Stimulated activated CD4-positive, alpha-beta T cell treated with anti-CD3 and anti-CD28 coated beads, Interleukin-2, amount 100 ng/mL, for 24 hours (primary cell): ENCODE data around the gene GADD45A.
"Not testable (repeated sequence)": the region's sequence is repeated elsewhere in the genome, so short reads cannot be mapped to it uniquely, and the experiment has no call there.

Experiments used
- DNase-seq, 2 donors: peaks; one replicate each; pipeline ENCODE4 v3.0.0-alpha.2; 2020

The GADD45A gene, protein sequence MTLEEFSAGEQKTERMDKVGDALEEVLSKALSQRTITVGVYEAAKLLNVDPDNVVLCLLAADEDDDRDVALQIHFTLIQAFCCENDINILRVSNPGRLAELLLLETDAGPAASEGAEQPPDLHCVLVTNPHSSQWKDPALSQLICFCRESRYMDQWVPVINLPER

DNA sequence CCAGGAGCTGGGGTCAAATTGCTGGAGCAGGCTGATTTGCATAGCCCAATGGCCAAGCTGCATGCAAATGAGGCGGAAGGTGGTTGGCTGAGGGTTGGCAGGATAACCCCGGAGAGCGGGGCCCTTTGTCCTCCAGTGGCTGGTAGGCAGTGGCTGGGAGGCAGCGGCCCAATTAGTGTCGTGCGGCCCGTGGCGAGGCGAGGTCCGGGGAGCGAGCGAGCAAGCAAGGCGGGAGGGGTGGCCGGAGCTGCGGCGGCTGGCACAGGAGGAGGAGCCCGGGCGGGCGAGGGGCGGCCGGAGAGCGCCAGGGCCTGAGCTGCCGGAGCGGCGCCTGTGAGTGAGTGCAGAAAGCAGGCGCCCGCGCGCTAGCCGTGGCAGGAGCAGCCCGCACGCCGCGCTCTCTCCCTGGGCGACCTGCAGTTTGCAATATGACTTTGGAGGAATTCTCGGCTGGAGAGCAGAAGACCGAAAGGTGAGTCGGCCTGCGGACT, at the start of gene GADD45A:
Gene GADD45A, plus strand, starts transcription at position 135 of the 491 bp plus-strand sequence. Its CDS starts 294 bp downstream, at position 429.
- peak; percentile 91 to 92 for DNase-seq

DNA sequence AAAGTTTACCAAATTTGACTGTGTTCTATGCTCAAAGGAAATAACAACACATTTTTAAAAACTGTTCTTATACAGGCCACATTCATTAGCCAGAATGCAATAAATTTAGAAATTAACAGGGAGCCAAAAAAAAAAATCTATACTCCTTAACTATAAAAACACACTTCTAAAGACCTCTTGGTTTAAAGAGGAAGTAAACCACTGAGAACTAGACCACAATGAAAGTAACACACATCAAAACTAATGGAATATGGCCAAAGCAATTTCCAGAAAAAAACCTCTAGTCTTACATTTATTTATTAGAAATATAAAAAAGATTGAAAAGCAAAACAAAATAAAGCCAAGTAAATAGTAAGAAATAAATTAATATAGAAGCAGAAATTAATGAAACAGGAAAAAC, 48.9 kb upstream of the GADD45A start:
- DNase-seq = no peak

GRCh38 chr1:67639361-67639760, 45.6 kb upstream of the GADD45A start:
- no peak for DNase-seq

DNA sequence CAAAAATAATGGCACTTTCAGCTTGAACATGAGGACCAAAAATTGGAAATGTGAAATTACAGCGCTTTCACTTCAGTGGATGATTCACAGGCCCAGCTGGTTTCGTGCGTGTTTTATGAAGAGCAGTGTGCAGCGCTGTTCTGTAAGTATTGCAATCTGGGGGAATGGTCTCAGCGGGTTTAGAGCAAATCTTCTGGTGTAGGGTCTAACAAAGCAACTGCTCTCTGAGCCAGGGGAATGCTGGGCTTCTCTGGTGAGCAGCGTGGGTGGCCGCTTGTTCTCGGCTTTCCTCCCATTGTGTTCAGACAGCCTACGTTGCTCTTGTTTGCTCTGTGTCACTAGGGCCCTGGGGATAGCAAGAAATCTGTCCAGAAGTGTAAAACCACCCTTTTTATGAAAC, 42.4 kb upstream of the GADD45A start:
- DNase-seq = no peak

DNA sequence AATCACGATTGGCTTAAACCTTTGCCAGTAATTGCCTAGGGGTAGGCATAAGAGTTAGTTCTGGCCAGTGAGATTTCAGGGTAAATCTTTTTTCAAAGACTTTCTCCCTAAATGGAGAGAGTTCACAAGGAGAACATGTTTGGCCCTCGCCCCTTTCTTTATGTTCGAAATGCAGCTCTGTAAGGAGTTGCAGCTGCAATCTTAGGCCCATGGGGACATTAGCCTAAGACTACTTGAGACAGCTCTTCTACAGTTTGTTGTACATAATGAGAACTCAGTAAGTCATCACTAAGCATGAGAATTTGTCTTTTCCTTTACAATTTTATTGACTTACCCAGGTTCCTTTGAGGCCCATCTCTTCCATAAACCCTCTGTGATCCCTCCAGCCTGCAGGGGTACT, 40.4 kb upstream of the GADD45A start:
- no peak for DNase-seq

- no peak for DNase-seq
Measured at GRCh38 chr1:67645495-67646144, 39.4 kb upstream of the GADD45A start.

GRCh38 chr1:67646145-67647035, 38.6 kb upstream of the GADD45A start:
- DNase-seq = no peak

- no peak for DNase-seq
Measured at GRCh38 chr1:67647036-67647798, 37.8 kb upstream of the GADD45A start.

DNA sequence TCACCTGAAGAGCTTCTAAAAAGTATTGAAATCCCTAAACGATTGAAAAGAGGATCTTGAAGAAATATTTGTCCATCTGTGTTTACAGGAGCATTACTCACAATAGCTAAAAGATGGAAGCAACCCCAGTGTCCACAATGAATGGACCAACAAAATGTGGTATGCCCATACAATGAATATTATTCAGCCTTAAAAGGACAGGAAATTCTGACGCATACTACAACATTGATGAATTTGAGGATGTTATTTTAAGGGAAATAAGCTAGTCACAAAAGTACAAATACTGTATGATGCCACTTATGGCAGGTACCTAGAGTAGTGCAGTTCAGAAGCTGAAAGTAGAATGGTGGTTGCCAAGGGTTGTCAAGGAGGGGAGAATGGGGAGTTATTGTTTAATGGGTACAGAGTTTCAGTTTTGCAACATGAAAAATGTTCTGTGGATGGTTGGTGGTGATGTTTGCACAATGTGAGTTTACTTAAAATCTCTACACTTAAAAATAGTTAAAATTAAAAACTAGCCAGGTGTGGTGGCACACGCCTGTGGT, 37.1 kb upstream of the GADD45A start:
- no peak for DNase-seq

GRCh38 chr1:67648582-67649326, 36.2 kb upstream of the GADD45A start:
- DNase-seq = no peak

- no peak for DNase-seq
Measured at GRCh38 chr1:67650061-67650460, 34.9 kb upstream of the GADD45A start.

DNA sequence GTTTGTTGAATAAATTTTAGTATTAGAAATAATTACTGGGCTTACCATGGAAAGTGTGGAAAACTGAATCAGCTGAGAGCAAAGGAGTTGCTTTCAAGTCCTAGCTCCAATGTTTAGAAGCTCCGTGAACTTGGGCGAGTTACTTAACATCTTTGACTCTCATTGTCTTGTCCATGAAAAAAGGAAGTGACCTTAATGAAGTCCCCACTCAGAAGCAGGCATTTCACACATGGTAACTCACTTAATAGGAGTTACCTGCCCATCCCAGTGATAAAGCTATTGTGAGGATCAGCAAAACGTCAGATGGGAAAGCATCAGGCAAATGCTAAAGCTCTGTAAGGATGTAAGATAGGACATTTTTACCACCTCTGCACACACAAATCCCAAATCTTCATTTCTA, 34.0 kb upstream of the GADD45A start:
- DNase-seq = no peak

DNA sequence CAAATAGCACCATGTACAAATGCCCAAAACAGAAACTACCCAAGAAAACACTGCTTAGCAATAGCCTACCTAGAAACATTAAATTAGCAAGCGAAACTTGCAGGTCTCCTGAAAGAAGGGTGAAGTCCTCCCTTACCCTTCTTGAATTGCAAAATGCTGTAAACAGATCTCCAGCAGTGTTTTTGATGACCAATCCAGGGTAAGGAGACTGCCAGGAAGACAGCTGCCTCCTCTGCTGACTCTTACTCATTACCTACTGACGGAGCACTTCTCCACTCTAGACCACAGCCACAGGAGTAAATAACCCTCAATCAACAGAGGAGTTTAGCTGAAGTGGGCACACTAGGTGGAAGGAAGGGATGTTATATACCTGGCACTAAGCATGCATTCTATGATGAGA, 32.2 kb upstream of the GADD45A start:
- no peak for DNase-seq

DNA sequence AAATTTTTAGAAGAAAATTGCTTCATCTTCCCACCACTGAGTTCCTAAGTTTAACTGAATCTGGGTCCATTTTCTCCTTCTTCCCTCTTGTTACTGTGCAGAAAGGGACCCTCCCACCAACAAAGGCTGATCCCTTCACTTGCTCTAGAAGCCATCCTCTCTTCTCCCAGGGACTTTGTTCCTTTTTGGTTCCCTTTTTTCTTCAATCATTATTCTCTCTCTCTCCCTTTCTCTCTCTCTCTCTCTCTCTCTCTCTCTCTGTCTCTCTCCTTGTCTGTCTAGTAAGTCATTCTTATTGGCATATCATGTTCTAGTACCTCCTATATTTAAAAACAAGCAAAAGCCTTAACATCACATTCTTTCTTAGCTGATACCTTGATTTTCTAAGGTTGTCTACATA, 31.7 kb upstream of the GADD45A start:
- no peak for DNase-seq

DNA sequence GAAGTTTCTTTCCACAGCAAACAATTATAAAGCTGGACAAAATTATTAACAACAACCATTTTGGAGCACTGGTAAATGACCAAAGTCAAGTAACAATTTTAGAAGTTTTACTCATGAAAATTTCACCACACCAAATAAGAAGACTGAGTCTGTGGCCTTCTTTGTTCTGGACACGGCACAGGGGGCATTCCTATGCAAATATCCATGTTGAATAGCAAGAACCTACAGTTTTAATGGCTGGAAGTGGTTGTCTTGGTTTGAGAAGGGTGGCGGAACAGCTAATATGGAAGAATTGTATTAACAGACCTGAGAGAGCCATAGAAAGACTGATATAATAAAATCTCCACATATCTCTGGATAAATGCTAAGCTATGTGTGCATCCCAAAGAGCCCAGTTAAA, 29.4 kb upstream of the GADD45A start:
- DNase-seq = no peak

DNA sequence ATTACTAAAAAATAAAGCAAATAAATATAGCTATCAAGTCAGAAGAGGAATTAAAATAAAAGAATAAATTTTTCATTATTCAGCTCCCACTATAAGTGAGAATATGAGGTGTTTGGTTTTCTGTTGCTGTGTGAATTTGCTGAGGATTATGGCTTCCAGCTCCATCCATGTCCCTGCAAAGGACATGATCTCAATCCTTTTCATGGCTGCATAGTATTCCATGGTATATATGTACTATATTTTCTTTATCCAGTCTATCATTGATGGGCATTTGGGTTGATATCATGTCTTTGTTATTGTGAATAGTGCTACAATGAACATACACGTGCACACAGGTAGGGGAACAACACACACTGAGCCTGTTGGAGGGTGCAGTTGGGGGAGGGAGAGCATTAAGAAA, 27.8 kb upstream of the GADD45A start:
- not testable (repeated sequence) for DNase-seq

- DNase-seq = no peak
Measured at GRCh38 chr1:67659229-67659628, 25.8 kb upstream of the GADD45A start.

DNA sequence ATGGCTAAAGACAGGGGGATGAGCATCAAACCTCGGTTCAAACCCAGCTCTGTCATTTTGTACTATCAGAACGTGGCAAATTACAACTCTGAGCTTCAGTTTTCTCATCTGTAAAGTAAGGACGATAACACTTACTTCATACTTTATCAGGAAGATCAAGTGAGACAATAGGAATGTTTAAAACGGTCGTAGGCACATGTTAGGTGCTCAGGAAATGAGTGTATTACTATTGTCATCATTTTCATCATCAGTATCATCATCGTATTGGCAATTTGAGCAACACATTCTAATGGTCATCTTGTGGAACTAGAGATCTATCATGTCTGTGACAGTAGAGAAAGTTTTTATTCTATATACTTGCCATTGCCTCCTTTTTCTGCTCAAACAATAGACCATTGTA, 22.1 kb upstream of the GADD45A start:
- no peak for DNase-seq

GRCh38 chr1:67664048-67664447, 21.0 kb upstream of the GADD45A start:
- DNase-seq = no peak

GRCh38 chr1:67665307-67665706, 19.7 kb upstream of the GADD45A start:
- not testable (repeated sequence) for DNase-seq

DNA sequence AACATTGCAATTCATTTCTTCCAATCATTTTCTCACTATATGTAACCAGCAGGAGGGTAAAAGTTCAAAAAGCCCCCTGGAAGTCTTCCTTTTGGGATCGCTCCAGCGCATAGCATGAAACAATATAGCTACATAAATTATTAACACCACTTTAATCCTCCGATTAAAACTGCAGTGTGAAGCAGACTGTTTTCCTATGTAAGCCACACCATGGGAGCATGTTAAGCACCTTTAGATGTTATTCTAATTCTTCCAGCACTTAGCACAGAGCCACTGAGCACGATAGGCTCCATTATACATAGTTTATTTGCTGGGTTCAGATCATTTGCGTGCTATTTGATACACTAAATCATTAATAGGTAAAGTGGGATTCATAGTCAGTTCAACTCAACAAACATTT, 18.4 kb upstream of the GADD45A start:
- no peak for DNase-seq

- no peak for DNase-seq
Measured at GRCh38 chr1:67668660-67669059, 16.3 kb upstream of the GADD45A start.
